Osteocyte (in vitro differentiated cells): Measurements from ENCODE around the gene SMYD4. TPM values are rescaled to one million over a fixed set of nuclear protein-coding genes. Genes with fewer than 3 reads are reported as not detected.

Experiments
- DNase-seq: peaks from one replicate; pipeline ENCODE4 v3.0.0; 2021; ENCODE audit warnings: mixed read lengths; ENCODE audit not compliant: unreplicated experiment; ENCODE audit errors: extremely low spot score
- H3K27ac Mint-ChIP-seq: one replicate; pipeline ENCODE4 v1.8.0; 2021; ENCODE audit warnings: mild to moderate bottlenecking, mixed read lengths; ENCODE audit not compliant: unreplicated experiment
- H3K27me3 Mint-ChIP-seq: one replicate; pipeline ENCODE4 v1.8.0; 2021; ENCODE audit warnings: mixed read lengths; ENCODE audit not compliant: unreplicated experiment
- H3K36me3 Mint-ChIP-seq: one replicate; pipeline ENCODE4 v1.8.0; 2021; ENCODE audit warnings: mixed read lengths; ENCODE audit not compliant: unreplicated experiment
- H3K4me1 Mint-ChIP-seq: one replicate; pipeline ENCODE4 v1.8.0; 2021; ENCODE audit warnings: mixed read lengths; ENCODE audit not compliant: unreplicated experiment
- H3K4me3 Mint-ChIP-seq: one replicate; pipeline ENCODE4 v1.8.0; 2021; ENCODE audit warnings: mild to moderate bottlenecking, moderate library complexity, mixed read lengths; ENCODE audit not compliant: unreplicated experiment
- H3K9me3 Mint-ChIP-seq: one replicate; pipeline ENCODE4 v1.8.0; 2021; ENCODE audit warnings: mixed read lengths; ENCODE audit not compliant: unreplicated experiment
- CTCF ChIP-seq: fragments of 200-600 bp; sonication (generic); IDR thresholded peaks from 2 replicates; pipeline ENCODE4 v1.5.0; 2021; ENCODE audit warnings: antibody characterized with exemption, mild to moderate bottlenecking, moderate library complexity
- long read RNA-seq: library from polyadenylated mRNA; unstranded; transcript quantifications from one replicate; pipeline ENCODE4 v2.0.0, GENCODE V29; 2021
- total RNA-seq: library from RNA; stranded (reverse); gene quantifications from 2 replicates; pipeline ENCODE4 v1.2.1, GENCODE V29; 2021

The SMYD4 gene
- 11.2 and 14.4 TPM in 2 replicates for total RNA-seq
- long read RNA-seq, full-length matches to known transcripts = 25 of 39 reads
- long read RNA-seq, partial matches to known transcripts = 9 of 39 reads
- long read RNA-seq, other reads (novel, unspliced or antisense) = 5 of 39 reads

GRCh38 chr17:1829592-1830257 is at the start of gene SMYD4, which contains the start of gene RPA1:
SMYD4 (minus strand) TSS chr17:1829902; CDS start chr17:1827994, 1,908 bp downstream.
RPA1 (plus strand) TSS chr17:1830005; CDS start chr17:1830094, 89 bp downstream.
- H3K4me3 Mint-ChIP-seq = peak within 1 kb of the TSS; percentile 91
- H3K36me3 Mint-ChIP-seq = peaks cover 11% of the 10 kb centered on the region
- TF ChIP-seq CTCF = no peak
- no peaks in the 10 kb centered on the region for H3K9me3 Mint-ChIP-seq
- H3K27me3 Mint-ChIP-seq = no peaks in the 10 kb centered on the region
- peaks cover 27% of the 10 kb centered on the region for H3K4me1 Mint-ChIP-seq
- peak; percentile 96 for DNase-seq
- peak within 1 kb of the TSS; percentile 82 for H3K27ac Mint-ChIP-seq

- no peak overlapping the region for H3K4me3 Mint-ChIP-seq
- H3K27me3 Mint-ChIP-seq = no peaks in the 10 kb centered on the region
- no peak for TF ChIP-seq CTCF
- peaks cover 5% of the 10 kb centered on the region for H3K4me1 Mint-ChIP-seq
- H3K36me3 Mint-ChIP-seq = peaks cover 30% of the 10 kb centered on the region
- H3K27ac Mint-ChIP-seq = no peak overlapping the region
- no peaks in the 10 kb centered on the region for H3K9me3 Mint-ChIP-seq
- DNase-seq = no peak
Measured at GRCh38 chr17:1878419-1879121, 48.9 kb upstream of the SMYD4 start.

- no peak overlapping the region for H3K27ac Mint-ChIP-seq
- peaks cover 5% of the 10 kb centered on the region for H3K4me1 Mint-ChIP-seq
- H3K36me3 Mint-ChIP-seq = peaks cover 36% of the 10 kb centered on the region
- no peak overlapping the region for H3K4me3 Mint-ChIP-seq
- TF ChIP-seq CTCF = no peak
- no peaks in the 10 kb centered on the region for H3K9me3 Mint-ChIP-seq
- no peaks in the 10 kb centered on the region for H3K27me3 Mint-ChIP-seq
- no peak for DNase-seq
Measured at GRCh38 chr17:1875597-1875996, 45.9 kb upstream of the SMYD4 start.

GRCh38 chr17:1873418-1873817 is 43.7 kb upstream of the SMYD4 start:
- Mint-ChIP-seq H3K4me3 (no peak overlapping the region), H3K27me3 (no peaks in the 10 kb centered on the region), H3K9me3 (no peaks in the 10 kb centered on the region), H3K36me3 (peaks cover 28% of the 10 kb centered on the region), H3K27ac (no peak overlapping the region), H3K4me1 (peaks cover 3% of the 10 kb centered on the region)
- no peak for TF ChIP-seq CTCF
- no peak for DNase-seq

GRCh38 chr17:1872976-1873375 is 43.3 kb upstream of the SMYD4 start:
- no peak overlapping the region for H3K4me3 Mint-ChIP-seq
- H3K4me1 Mint-ChIP-seq = no peaks in the 10 kb centered on the region
- no peaks in the 10 kb centered on the region for H3K9me3 Mint-ChIP-seq
- no peak for DNase-seq
- TF ChIP-seq CTCF = no peak
- H3K36me3 Mint-ChIP-seq = peaks cover 28% of the 10 kb centered on the region
- H3K27ac Mint-ChIP-seq = no peak overlapping the region
- no peaks in the 10 kb centered on the region for H3K27me3 Mint-ChIP-seq
